Activated effector memory CD4-positive, alpha-beta T cell treated with anti-CD3 and anti-CD28 coated beads, Interleukin-2, amount 50 U/mL, for 16 hours (primary cell): ENCODE measurements around the gene MRPL44.
A peak's percentile ranks its signal among the peaks of the same experiment; 100 is the strongest.
"Not testable (repeated sequence)": the region's sequence is repeated elsewhere in the genome, so short reads cannot be mapped to it uniquely, and the experiment has no call there.

ENCODE experiments used
- DNase-seq: peaks from one replicate; pipeline ENCODE4 v3.0.0-alpha.2; 2020

Gene MRPL44

GRCh38 chr2:223937535-223937934 lies 19.7 kb upstream of the MRPL44 start:
- DNase-seq = no peak

- not testable (repeated sequence) for DNase-seq
Measured at GRCh38 chr2:223939438-223939837, 17.8 kb upstream of the MRPL44 start.

- DNase-seq = peak; percentile 87
Measured at GRCh38 chr2:223941579-223942277, 15.5 kb upstream of the MRPL44 start.

- no peak for DNase-seq
Measured at GRCh38 chr2:223943135-223943534, 14.1 kb upstream of the MRPL44 start.

- DNase-seq = no peak
Measured at GRCh38 chr2:223943561-223944008, 13.7 kb upstream of the MRPL44 start.

- DNase-seq = peak; percentile 72
Measured at GRCh38 chr2:223944166-223944702, 13.0 kb upstream of the MRPL44 start.

- DNase-seq = peak; percentile 93
Measured at GRCh38 chr2:223944703-223945531, 12.3 kb upstream of the MRPL44 start, which contains the start of gene WDFY1. Gene WDFY1, minus strand, starts transcription at chr2:223945335. Its CDS starts 51 bp downstream, at chr2:223945284.

- no peak for DNase-seq
Measured at GRCh38 chr2:223945755-223946154, 11.5 kb upstream of the MRPL44 start.

- DNase-seq = no peak
Measured at GRCh38 chr2:223947711-223948205, 9.5 kb upstream of the MRPL44 start.

- DNase-seq = no peak
Measured at GRCh38 chr2:223949241-223949840, 7.9 kb upstream of the MRPL44 start.

- DNase-seq = no peak
Measured at GRCh38 chr2:223950448-223951347, 6.6 kb upstream of the MRPL44 start.

- DNase-seq = no peak
Measured at GRCh38 chr2:223952280-223952968, 4.8 kb upstream of the MRPL44 start.

- no peak for DNase-seq
Measured at GRCh38 chr2:223954401-223954800, 2.9 kb upstream of the MRPL44 start.

GRCh38 chr2:223956300-223956699 lies 963 bp upstream of the MRPL44 start:
- no peak for DNase-seq

- DNase-seq = no peak
Measured at GRCh38 chr2:223959688-223960087, 2.4 kb downstream of the MRPL44 start.

- no peak for DNase-seq
Measured at GRCh38 chr2:223967981-223968380, 10.7 kb downstream of the MRPL44 start.

GRCh38 chr2:223969315-223969714 lies 12.1 kb downstream of the MRPL44 start:
- DNase-seq = no peak

- no peak for DNase-seq
Measured at GRCh38 chr2:223969856-223970255, 12.6 kb downstream of the MRPL44 start.

- DNase-seq = no peak
Measured at GRCh38 chr2:223970343-223971128, 13.3 kb downstream of the MRPL44 start.

GRCh38 chr2:223971731-223972130 lies 14.5 kb downstream of the MRPL44 start:
- DNase-seq = no peak
